OCI-LY7 (cell line): ENCODE data around the gene NAPB. TPM values are rescaled to one million over a fixed set of nuclear protein-coding genes. Genes with fewer than 3 reads are reported as not detected.

Experiments used
- BruUV-seq: library from RNA; stranded (reverse); fragments of 400-500 nt; replicated peaks from 2 replicates; lab custom pipeline; 2021; lab: Mats Ljungman, UMichigan
- CTCF ChIA-PET: fragments of 300-600 bp; sonication (Branson Sonifier 250); formaldehyde crosslinking; loops from one replicate; lab custom pipeline; 2022; ENCODE audit warnings: antibody characterized with exemption; ENCODE audit not compliant: unreplicated experiment; lab: Charles Lee
- POLR2A ChIA-PET: fragments of 300-600 bp; sonication (Branson Sonifier 250); formaldehyde crosslinking; loops from one replicate; lab custom pipeline; 2022; ENCODE audit warnings: antibody characterized with exemption; lab: Charles Lee
- DNase-seq: peaks from one replicate; pipeline ENCODE4 v3.0.0-alpha.2; 2015; ENCODE audit warnings: low spot score
- H2AFZ ChIP-seq: fragments of 200-600 bp; sonication (generic), shearing (Covaris generic); 2 replicates; pipeline ENCODE4 v1.6.1; 2014; ENCODE audit warnings: mild to moderate bottlenecking, antibody characterized with exemption, low read length, moderate library complexity
- H3K27ac ChIP-seq: fragments of 200-600 bp; sonication (generic); 2 replicates; pipeline ENCODE4 v1.5.1; 2014; ENCODE audit warnings: mixed run types, low read depth, mild to moderate bottlenecking, moderate library complexity, low read length, inconsistent platforms; ENCODE audit not compliant: poor library complexity, severe bottlenecking
- H3K36me3 ChIP-seq: fragments of 200-600 bp; sonication (generic); 2 replicates; pipeline ENCODE4 v1.6.1; 2014; ENCODE audit warnings: mild to moderate bottlenecking, antibody characterized with exemption, low read length, moderate library complexity, mixed read lengths; ENCODE audit not compliant: insufficient read depth
- H3K4me1 ChIP-seq: fragments of 200-600 bp; sonication (generic); 2 replicates; pipeline ENCODE4 v1.5.1; 2014; ENCODE audit warnings: mild to moderate bottlenecking, low read length; ENCODE audit not compliant: insufficient read depth, poor library complexity, severe bottlenecking
- H3K4me2 ChIP-seq: fragments of 200-600 bp; sonication (generic); 2 replicates; pipeline ENCODE4 v1.6.1; 2014; ENCODE audit warnings: mild to moderate bottlenecking, low read length
- H3K4me3 ChIP-seq: fragments of 200-600 bp; sonication (generic); 2 replicates; pipeline ENCODE4 v1.5.1; 2014; ENCODE audit warnings: mild to moderate bottlenecking, low read depth, low read length; ENCODE audit not compliant: poor library complexity, severe bottlenecking
- H3K79me2 ChIP-seq: fragments of 200-600 bp; sonication (generic); 2 replicates; pipeline ENCODE4 v1.6.1; 2016; ENCODE audit warnings: low read depth, mild to moderate bottlenecking, low read length, moderate library complexity, mixed read lengths; ENCODE audit not compliant: insufficient read depth
- H3K9me2 ChIP-seq: fragments of 200-600 bp; sonication (generic); 2 replicates; pipeline ENCODE4 v1.6.1; 2016; ENCODE audit warnings: mild to moderate bottlenecking, low read length, mixed read lengths; ENCODE audit not compliant: insufficient read depth
- H3K9me3 ChIP-seq: fragments of 200-600 bp; sonication (generic); 2 replicates; pipeline ENCODE4 v1.6.1; 2014; ENCODE audit warnings: mild to moderate bottlenecking, mixed run types, low read length, mixed read lengths
- H4K20me1 ChIP-seq: fragments of 200-600 bp; sonication (generic); 2 replicates; pipeline ENCODE4 v1.6.1; 2014; ENCODE audit warnings: mild to moderate bottlenecking, antibody characterized with exemption, low read length, moderate library complexity, mixed read lengths; ENCODE audit not compliant: insufficient read depth
- CTCF ChIP-seq: fragments of 200-600 bp; sonication (generic); conservative IDR thresholded peaks from 2 replicates; pipeline ENCODE4 v1.5.1; 2014; ENCODE audit warnings: mild to moderate bottlenecking, antibody characterized with exemption, low read length, moderate library complexity, mixed read lengths
- EZH2phosphoT487 ChIP-seq: fragments of 200-600 bp; sonication (generic); IDR thresholded peaks from 2 replicates; pipeline ENCODE4 v1.6.1; 2018; ENCODE audit warnings: low read depth, borderline replicate concordance, mild to moderate bottlenecking, mixed run types, antibody characterized with exemption, low read length, moderate library complexity, mixed read lengths
- intact Hi-C: fragments of 100-400 bp; cut with micrococcal nuclease; formaldehyde crosslinking; loops from one replicate; pipeline ENCODE4 v1.10.0; 2022; ENCODE audit not compliant: unreplicated experiment
- total RNA-seq, 2 experiments: library from RNA; depleted of rRNA in 1 of 2; stranded (reverse); fragments of >200 nt in 1 of 2; shearing (Covaris generic) in 1 of 2; gene quantifications; 2 replicates each; pipeline ENCODE4 v1.2.3, GENCODE V29; 2014 to 2022

Gene NAPB
- total RNA-seq, 2 experiments from 2014 or later, result 9.3 to 12.1 TPM

GRCh38 chr20:23357767-23358562 lies 63.3 kb downstream of the NAPB start:
- ChIA-PET POLR2A (interaction anchor here (0.8 to 2.6 kb wide), 12 partner anchors 8 to 64 kb away, joined by 3 to 25 read pairs (median 4); partner anchors contain the start of genes NAPB and NXT1), CTCF (interaction anchor here (1.1 to 3.0 kb wide), 3 partner anchors 8 to 20 kb away, joined by 3 to 13 read pairs (median 4); partner anchors contain the start of gene NXT1)
- Histone ChIP-seq H3K9me3 (no peaks in the 10 kb centered on the region), H4K20me1 (peaks cover 2% of the 10 kb centered on the region), H2AFZ (peak overlapping the region; percentile 71; the same call in 1 of the 2 replicates), H3K79me2 (peaks cover 32% of the 10 kb centered on the region), H3K4me1 (peaks cover 30% of the 10 kb centered on the region), H3K4me3 (peak overlapping the region; percentile 79), H3K27ac (peak overlapping the region; percentile 63), H3K9me2 (no peaks in the 10 kb centered on the region), H3K4me2 (peak overlapping the region; percentile 88), H3K36me3 (peaks cover 33% of the 10 kb centered on the region)
- BruUV-seq, result no TSS peak
- intact Hi-C loops, result loop anchor here (1.0 kb wide), 1 partner anchor 8 kb away; the partner anchor contains the start of gene NXT1
- peak; percentile 99 for DNase-seq
- TF ChIP-seq CTCF (no peak; the same call in 1 of the 2 replicates), EZH2phosphoT487 (no peak)

DNA sequence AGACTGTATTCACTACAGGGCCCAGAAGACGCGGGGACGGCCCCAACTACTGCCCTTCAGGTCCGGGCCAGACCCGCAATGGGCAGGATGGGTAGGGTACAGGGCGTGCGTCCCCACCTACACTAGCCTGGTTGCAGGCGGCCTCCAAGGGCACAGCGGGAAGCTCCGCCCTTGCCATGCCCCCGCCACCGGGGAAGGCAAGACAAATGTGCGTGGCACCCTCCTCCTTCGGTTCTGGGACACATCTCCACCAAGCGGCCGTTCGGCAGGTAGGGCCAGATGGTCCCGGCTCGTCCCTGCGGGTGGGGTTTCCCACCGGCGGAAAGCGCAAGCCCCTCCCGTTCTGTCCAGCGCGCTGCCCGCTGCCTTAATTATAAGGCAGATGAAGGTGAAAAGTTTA lies 65.1 kb downstream of the NAPB start:
- Histone ChIP-seq H3K36me3 (peaks cover 38% of the 10 kb centered on the region), H3K9me2 (no peaks in the 10 kb centered on the region), H4K20me1 (peaks cover 17% of the 10 kb centered on the region), H3K79me2 (peaks cover 45% of the 10 kb centered on the region), H3K4me2 (no peak overlapping the region), H3K9me3 (no peaks in the 10 kb centered on the region), H3K27ac (no peak overlapping the region), H3K4me1 (peaks cover 40% of the 10 kb centered on the region), H2AFZ (no peak overlapping the region), H3K4me3 (no peak overlapping the region)
- CTCF ChIA-PET, result no interaction called here
- DNase-seq, result no peak
- BruUV-seq, result no TSS peak
- intact Hi-C loops, result no loop called here
- POLR2A ChIA-PET, result no interaction called here
- TF ChIP-seq CTCF (no peak), EZH2phosphoT487 (no peak)
